ENCODE measurements around the gene TMEM132D.

The TMEM132D gene

DNA sequence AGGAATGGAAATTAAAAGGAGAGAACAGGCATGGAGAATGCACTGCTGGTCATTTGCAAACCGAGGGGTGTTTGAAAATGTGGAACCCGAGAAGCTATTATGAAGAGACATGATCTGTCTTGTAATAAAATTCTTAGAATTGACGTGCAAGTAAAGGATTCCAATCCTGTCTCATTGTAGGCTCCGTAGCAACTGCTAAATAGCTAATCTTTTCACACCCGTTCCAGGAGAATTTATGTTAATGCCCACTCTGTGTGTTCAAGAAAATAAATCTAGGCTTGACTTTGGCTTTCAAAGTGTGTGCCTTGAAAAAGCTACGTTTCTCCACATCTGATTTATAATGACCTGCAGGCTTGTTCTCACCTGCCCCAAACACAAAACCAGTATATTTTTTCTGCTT is 669.6 kb downstream of the TMEM132D start:
- CTCF ChIA-PET: no interaction called here

DNA sequence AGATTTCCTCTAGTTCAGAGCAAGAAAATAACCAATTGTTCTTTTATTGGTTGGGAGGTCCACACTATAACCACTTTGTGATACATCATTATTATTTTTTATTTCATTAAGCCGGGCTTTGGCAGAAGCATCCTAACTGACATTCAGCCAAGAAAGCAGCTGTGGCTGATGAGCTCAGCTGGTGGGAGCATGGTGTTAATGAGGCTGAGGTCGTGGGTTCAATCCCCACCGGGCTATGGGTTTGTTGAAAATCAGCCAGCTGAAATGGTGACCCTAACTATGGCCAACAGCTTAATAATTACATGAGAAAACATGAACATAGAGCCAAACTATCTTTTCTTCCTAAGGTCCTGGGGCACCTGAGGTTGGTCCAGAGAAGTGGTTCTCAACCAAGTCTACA is 672.3 kb downstream of the TMEM132D start:
- no peaks in the 10 kb centered on the region for H3K36me3 ChIP-seq (ENCODE audit: control insufficient read depth in 2 of 2, insufficient read depth in 1 of 2, low read length in 2 of 2)
- CTCF ChIA-PET: no interaction called here
- POLR2A ChIA-PET: no interaction called here
- no peaks in the 10 kb centered on the region for H3K4me1 ChIP-seq (ENCODE audit: control insufficient read depth, insufficient read depth, low read length)
- no peak overlapping the region for H3K27ac ChIP-seq (ENCODE audit: extremely low read depth, low read depth, low read length)
- TF ChIP-seq, protein P1, sequence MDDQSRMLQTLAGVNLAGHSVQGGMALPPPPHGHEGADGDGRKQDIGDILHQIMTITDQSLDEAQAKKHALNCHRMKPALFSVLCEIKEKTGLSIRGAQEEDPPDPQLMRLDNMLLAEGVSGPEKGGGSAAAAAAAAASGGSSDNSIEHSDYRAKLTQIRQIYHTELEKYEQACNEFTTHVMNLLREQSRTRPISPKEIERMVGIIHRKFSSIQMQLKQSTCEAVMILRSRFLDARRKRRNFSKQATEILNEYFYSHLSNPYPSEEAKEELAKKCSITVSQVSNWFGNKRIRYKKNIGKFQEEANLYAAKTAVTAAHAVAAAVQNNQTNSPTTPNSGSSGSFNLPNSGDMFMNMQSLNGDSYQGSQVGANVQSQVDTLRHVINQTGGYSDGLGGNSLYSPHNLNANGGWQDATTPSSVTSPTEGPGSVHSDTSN (CRISPR knock-in tag; IDR thresholded peaks at IDR 0.05): no peak
- TF ChIP-seq, protein P2, sequence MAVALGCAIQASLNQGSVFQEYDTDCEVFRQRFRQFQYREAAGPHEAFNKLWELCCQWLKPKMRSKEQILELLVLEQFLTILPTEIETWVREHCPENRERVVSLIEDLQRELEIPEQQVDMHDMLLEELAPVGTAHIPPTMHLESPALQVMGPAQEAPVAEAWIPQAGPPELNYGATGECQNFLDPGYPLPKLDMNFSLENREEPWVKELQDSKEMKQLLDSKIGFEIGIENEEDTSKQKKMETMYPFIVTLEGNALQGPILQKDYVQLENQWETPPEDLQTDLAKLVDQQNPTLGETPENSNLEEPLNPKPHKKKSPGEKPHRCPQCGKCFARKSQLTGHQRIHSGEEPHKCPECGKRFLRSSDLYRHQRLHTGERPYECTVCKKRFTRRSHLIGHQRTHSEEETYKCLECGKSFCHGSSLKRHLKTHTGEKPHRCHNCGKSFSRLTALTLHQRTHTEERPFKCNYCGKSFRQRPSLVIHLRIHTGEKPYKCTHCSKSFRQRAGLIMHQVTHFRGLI (tag by site-specific recombination; IDR thresholded peaks at IDR 0.05): no peak
- TF ChIP-seq ZNF624 (tag by site-specific recombination; IDR thresholded peaks at IDR 0.05) (no peak), ZNF561 (tag by site-specific recombination; IDR thresholded peaks at IDR 0.05; ENCODE audit: borderline replicate concordance) (no peak), ZNF560 (tag by site-specific recombination; IDR thresholded peaks at IDR 0.05; ENCODE audit: borderline replicate concordance) (no peak), ZNF146 (tag by site-specific recombination; IDR thresholded peaks at IDR 0.05) (no peak)
- TF ChIP-seq, protein P3, sequence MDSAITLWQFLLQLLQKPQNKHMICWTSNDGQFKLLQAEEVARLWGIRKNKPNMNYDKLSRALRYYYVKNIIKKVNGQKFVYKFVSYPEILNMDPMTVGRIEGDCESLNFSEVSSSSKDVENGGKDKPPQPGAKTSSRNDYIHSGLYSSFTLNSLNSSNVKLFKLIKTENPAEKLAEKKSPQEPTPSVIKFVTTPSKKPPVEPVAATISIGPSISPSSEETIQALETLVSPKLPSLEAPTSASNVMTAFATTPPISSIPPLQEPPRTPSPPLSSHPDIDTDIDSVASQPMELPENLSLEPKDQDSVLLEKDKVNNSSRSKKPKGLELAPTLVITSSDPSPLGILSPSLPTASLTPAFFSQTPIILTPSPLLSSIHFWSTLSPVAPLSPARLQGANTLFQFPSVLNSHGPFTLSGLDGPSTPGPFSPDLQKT (IDR thresholded peaks at IDR 0.05; ENCODE audit: borderline replicate concordance, low read depth, low read length): no peak
- TF ChIP-seq, protein P4, sequence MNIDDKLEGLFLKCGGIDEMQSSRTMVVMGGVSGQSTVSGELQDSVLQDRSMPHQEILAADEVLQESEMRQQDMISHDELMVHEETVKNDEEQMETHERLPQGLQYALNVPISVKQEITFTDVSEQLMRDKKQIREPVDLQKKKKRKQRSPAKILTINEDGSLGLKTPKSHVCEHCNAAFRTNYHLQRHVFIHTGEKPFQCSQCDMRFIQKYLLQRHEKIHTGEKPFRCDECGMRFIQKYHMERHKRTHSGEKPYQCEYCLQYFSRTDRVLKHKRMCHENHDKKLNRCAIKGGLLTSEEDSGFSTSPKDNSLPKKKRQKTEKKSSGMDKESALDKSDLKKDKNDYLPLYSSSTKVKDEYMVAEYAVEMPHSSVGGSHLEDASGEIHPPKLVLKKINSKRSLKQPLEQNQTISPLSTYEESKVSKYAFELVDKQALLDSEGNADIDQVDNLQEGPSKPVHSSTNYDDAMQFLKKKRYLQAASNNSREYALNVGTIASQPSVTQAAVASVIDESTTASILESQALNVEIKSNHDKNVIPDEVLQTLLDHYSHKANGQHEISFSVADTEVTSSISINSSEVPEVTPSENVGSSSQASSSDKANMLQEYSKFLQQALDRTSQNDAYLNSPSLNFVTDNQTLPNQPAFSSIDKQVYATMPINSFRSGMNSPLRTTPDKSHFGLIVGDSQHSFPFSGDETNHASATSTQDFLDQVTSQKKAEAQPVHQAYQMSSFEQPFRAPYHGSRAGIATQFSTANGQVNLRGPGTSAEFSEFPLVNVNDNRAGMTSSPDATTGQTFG (tag by site-specific recombination; IDR thresholded peaks at IDR 0.05; ENCODE audit: borderline replicate concordance): no peak
- H3K4me3 ChIP-seq (ENCODE audit: low read depth, low read length): no peak overlapping the region
- H3K9me3 ChIP-seq (ENCODE audit: control insufficient read depth, insufficient read depth, low read depth, low read length): no peaks in the 10 kb centered on the region

More for the DNA sequence above, 669.6 kb downstream of the TMEM132D start:
- Histone ChIP-seq H3K27ac (ENCODE audit: extremely low read depth, low read depth, low read length) (no peak overlapping the region), H3K4me3 (ENCODE audit: low read depth, low read length) (no peak overlapping the region), H3K36me3 (ENCODE audit: control insufficient read depth in 2 of 2, insufficient read depth in 1 of 2, low read length in 2 of 2) (no peaks in the 10 kb centered on the region), H3K4me1 (ENCODE audit: control insufficient read depth, insufficient read depth, low read length) (no peaks in the 10 kb centered on the region), H3K9me3 (ENCODE audit: control insufficient read depth, insufficient read depth, low read depth, low read length) (no peaks in the 10 kb centered on the region)
- POLR2A ChIA-PET: no interaction called here
- TF ChIP-seq, protein P5, sequence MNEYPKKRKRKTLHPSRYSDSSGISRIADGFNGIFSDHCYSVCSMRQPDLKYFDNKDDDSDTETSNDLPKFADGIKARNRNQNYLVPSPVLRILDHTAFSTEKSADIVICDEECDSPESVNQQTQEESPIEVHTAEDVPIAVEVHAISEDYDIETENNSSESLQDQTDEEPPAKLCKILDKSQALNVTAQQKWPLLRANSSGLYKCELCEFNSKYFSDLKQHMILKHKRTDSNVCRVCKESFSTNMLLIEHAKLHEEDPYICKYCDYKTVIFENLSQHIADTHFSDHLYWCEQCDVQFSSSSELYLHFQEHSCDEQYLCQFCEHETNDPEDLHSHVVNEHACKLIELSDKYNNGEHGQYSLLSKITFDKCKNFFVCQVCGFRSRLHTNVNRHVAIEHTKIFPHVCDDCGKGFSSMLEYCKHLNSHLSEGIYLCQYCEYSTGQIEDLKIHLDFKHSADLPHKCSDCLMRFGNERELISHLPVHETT (tag by site-specific recombination; IDR thresholded peaks at IDR 0.05): no peak
- TF ChIP-seq, protein P6, sequence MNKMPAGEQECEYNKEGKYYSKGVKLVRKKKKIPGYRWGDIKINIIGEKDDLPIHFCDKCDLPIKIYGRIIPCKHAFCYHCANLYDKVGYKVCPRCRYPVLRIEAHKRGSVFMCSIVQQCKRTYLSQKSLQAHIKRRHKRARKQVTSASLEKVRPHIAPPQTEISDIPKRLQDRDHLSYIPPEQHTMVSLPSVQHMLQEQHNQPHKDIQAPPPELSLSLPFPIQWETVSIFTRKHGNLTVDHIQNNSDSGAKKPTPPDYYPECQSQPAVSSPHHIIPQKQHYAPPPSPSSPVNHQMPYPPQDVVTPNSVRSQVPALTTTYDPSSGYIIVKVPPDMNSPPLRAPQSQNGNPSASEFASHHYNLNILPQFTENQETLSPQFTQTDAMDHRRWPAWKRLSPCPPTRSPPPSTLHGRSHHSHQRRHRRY (tag by site-specific recombination; IDR thresholded peaks at IDR 0.05): no peak
- TF ChIP-seq WT1 (tag by site-specific recombination; IDR thresholded peaks at IDR 0.05): no peak
- TF ChIP-seq SALL2 (tag by site-specific recombination; IDR thresholded peaks at IDR 0.05; ENCODE audit: borderline replicate concordance): no peak
- no peak for TF ChIP-seq ZNF366 (tag by site-specific recombination; conservative IDR thresholded peaks at IDR 0.05)
- TF ChIP-seq ZFP69B (tag by site-specific recombination; IDR thresholded peaks at IDR 0.05): no peak

All from HEK293 (cell line).